Calu3 (cell line): ENCODE measurements around the gene LIN9. TPM values are rescaled to one million over a fixed set of nuclear protein-coding genes. Genes with fewer than 3 reads are reported as not detected.

ENCODE experiments used
- BruUV-seq: library from RNA; stranded (reverse); fragments of 400-500 nt; replicated peaks from 2 replicates; lab custom pipeline; 2021; lab: Mats Ljungman, UMichigan
- CTCF ChIA-PET: fragments of 300-600 bp; sonication (Branson Sonifier 250); formaldehyde crosslinking; loops from one replicate; lab custom pipeline; 2022; ENCODE audit warnings: antibody characterized with exemption; lab: Charles Lee
- DNase-seq: peaks from one replicate; pipeline ENCODE4 v3.0.0; 2022
- H3K27ac Mint-ChIP-seq: one replicate; pipeline ENCODE4 v1.8.0; 2022; ENCODE audit warnings: mixed read lengths; ENCODE audit not compliant: unreplicated experiment
- H3K27me3 Mint-ChIP-seq: one replicate; pipeline ENCODE4 v1.8.0; 2022; ENCODE audit warnings: mixed read lengths; ENCODE audit not compliant: unreplicated experiment
- H3K36me3 Mint-ChIP-seq: one replicate; pipeline ENCODE4 v1.8.0; 2022; ENCODE audit warnings: mild to moderate bottlenecking, moderate library complexity, mixed read lengths; ENCODE audit not compliant: insufficient read depth, unreplicated experiment
- H3K4me1 Mint-ChIP-seq: one replicate; pipeline ENCODE4 v1.8.0; 2022; ENCODE audit warnings: mild to moderate bottlenecking, low read depth, mixed read lengths; ENCODE audit not compliant: unreplicated experiment
- H3K4me3 Mint-ChIP-seq: one replicate; pipeline ENCODE4 v1.8.0; 2022; ENCODE audit warnings: mild to moderate bottlenecking, low read depth, moderate library complexity, mixed read lengths; ENCODE audit not compliant: unreplicated experiment
- H3K9me3 Mint-ChIP-seq: one replicate; pipeline ENCODE4 v1.8.0; 2022; ENCODE audit warnings: low read depth, mixed read lengths; ENCODE audit not compliant: unreplicated experiment
- intact Hi-C: fragments of 100-400 bp; cut with micrococcal nuclease; formaldehyde crosslinking; loops from one replicate; pipeline ENCODE4 v1.10.0; 2022; ENCODE audit not compliant: unreplicated experiment
- total RNA-seq: library from RNA; stranded (reverse); gene quantifications from 2 replicates; pipeline ENCODE4 v1.2.3, GENCODE V29; 2022
- TF ChIP-seq, protein P1 (sequence below): fragments of 200-600 bp; IDR thresholded peaks from one replicate; pipeline ENCODE4 v1.8.0; 2022; ENCODE audit warnings: antibody characterized with exemption; ENCODE audit not compliant: unreplicated experiment

Gene LIN9
- total RNA-seq, 1 experiment from 2014 or later: 14.3 TPM

- CTCF ChIA-PET: no interaction called here
- Mint-ChIP-seq H3K4me1 (peaks cover 8% of the 10 kb centered on the region), H3K36me3 (peaks cover 12% of the 10 kb centered on the region), H3K9me3 (no peaks in the 10 kb centered on the region), H3K4me3 (no peak overlapping the region), H3K27me3 (no peaks in the 10 kb centered on the region), H3K27ac (no peak overlapping the region)
- intact Hi-C loops: no loop called here
- TF ChIP-seq, protein P1, sequence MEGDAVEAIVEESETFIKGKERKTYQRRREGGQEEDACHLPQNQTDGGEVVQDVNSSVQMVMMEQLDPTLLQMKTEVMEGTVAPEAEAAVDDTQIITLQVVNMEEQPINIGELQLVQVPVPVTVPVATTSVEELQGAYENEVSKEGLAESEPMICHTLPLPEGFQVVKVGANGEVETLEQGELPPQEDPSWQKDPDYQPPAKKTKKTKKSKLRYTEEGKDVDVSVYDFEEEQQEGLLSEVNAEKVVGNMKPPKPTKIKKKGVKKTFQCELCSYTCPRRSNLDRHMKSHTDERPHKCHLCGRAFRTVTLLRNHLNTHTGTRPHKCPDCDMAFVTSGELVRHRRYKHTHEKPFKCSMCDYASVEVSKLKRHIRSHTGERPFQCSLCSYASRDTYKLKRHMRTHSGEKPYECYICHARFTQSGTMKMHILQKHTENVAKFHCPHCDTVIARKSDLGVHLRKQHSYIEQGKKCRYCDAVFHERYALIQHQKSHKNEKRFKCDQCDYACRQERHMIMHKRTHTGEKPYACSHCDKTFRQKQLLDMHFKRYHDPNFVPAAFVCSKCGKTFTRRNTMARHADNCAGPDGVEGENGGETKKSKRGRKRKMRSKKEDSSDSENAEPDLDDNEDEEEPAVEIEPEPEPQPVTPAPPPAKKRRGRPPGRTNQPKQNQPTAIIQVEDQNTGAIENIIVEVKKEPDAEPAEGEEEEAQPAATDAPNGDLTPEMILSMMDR: no peak
- DNase-seq: no peak
- no TSS peak for BruUV-seq
These were observed 46.1 kb upstream of the LIN9 start for GRCh38 chr1:226355016-226355415.

- CTCF ChIA-PET: no interaction called here
- intact Hi-C loops: no loop called here
- peaks cover 14% of the 10 kb centered on the region for H3K36me3 Mint-ChIP-seq
- no peak overlapping the region for H3K27ac Mint-ChIP-seq
- TF ChIP-seq, protein P1: no peak
- H3K27me3 Mint-ChIP-seq: no peaks in the 10 kb centered on the region
- no peak overlapping the region for H3K4me3 Mint-ChIP-seq
- DNase-seq: no peak
- no TSS peak for BruUV-seq
- peaks cover 13% of the 10 kb centered on the region for H3K4me1 Mint-ChIP-seq
- H3K9me3 Mint-ChIP-seq: no peaks in the 10 kb centered on the region
These were observed 44.9 kb upstream of the LIN9 start for GRCh38 chr1:226353698-226354525.

DNA sequence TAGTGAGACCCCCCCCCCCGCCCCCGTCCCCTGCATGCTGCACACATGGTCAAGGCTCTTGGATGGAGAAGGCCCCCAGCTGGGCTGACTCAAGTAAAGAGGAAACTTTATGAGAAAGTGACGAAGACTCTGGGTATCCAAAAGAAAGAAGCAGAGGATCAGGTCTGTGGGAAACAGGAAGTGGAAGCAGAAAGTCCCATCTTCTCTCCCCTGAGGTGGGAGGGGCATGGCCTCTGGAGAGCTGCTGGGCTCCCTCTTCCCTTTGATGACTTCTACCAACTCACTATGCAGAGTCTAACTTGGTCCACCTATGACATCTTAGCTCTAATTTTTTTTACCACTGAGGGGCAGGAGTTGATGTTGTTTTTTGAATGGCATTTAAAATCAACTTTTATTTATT lies 42.7 kb upstream of the LIN9 start:
- Mint-ChIP-seq H3K4me1 (peaks cover 13% of the 10 kb centered on the region), H3K4me3 (no peak overlapping the region)
- DNase-seq: no peak

GRCh38 chr1:226350519-226350865 lies 41.5 kb upstream of the LIN9 start:
- DNase-seq: no peak
- intact Hi-C loops: no loop called here
- H3K27me3 Mint-ChIP-seq: no peaks in the 10 kb centered on the region
- H3K4me1 Mint-ChIP-seq: peaks cover 13% of the 10 kb centered on the region
- TF ChIP-seq, protein P1: no peak
- H3K27ac Mint-ChIP-seq: no peak overlapping the region
- no peaks in the 10 kb centered on the region for H3K9me3 Mint-ChIP-seq
- H3K4me3 Mint-ChIP-seq: peak overlapping the region; percentile 29
- peaks cover 11% of the 10 kb centered on the region for H3K36me3 Mint-ChIP-seq
- CTCF ChIA-PET: no interaction called here
- BruUV-seq: no TSS peak

More for the DNA sequence above, 42.7 kb upstream of the LIN9 start:
- Mint-ChIP-seq H3K27ac (no peak overlapping the region), H3K9me3 (no peaks in the 10 kb centered on the region), H3K27me3 (no peaks in the 10 kb centered on the region), H3K36me3 (peaks cover 14% of the 10 kb centered on the region)
- no TSS peak for BruUV-seq
- CTCF ChIA-PET: no interaction called here
- TF ChIP-seq, protein P1: no peak
- intact Hi-C loops: no loop called here
